ENCODE measurements around the gene PSME1. TPM values are rescaled to one million over a fixed set of nuclear protein-coding genes. Genes with fewer than 3 reads are reported as not detected.

PSME1 gene
- total and polyA plus RNA-seq, 2 of the 13 experiments (the other 11 are each of a cell fraction or from before 2014, with no cell fraction given), result 159 to 608 TPM

GRCh38 chr14:24149302-24149969 is 13.4 kb downstream of the PSME1 start:
- Histone ChIP-seq H2AFZ (ENCODE audit: low read length) (no peak overlapping the region), H3K9me3 (ENCODE audit: low read length) (no peaks in the 10 kb centered on the region), H3K27ac (ENCODE audit: extremely low read length, insufficient read depth, low read length) (no peak overlapping the region), H3K4me3 (replicated peaks in 1 of 3; ENCODE audit: insufficient read depth in 1 of 3, low read depth in 2 of 3, low read length in 3 of 3) (no peak overlapping the region), H3K4me1 (ENCODE audit: insufficient read depth, low read length) (peaks cover 37% of the 10 kb centered on the region), H3K36me3 (replicated peaks in 1 of 2; ENCODE audit: control insufficient read depth in 1 of 2, insufficient read depth in 2 of 2, low read length in 2 of 2) (peaks cover 33 to 43% of the 10 kb centered on the region in 2 experiments), H3K9ac (ENCODE audit: insufficient read depth, low read depth, low read length) (no peak overlapping the region; the same call in 1 of the 2 replicates), H3K27me3 (ENCODE audit: control insufficient read depth in 1 of 2, insufficient read depth in 2 of 2, low read length in 2 of 2) (peaks cover 0 to 3% of the 10 kb centered on the region in 2 experiments; a peak in 1 of 5 replicates), H3K79me2 (ENCODE audit: insufficient read depth, low read length) (peaks cover 40% of the 10 kb centered on the region), H3K4me2 (ENCODE audit: low read depth, low read length) (no peak overlapping the region), H4K20me1 (ENCODE audit: insufficient read depth, low read length) (peaks cover 7% of the 10 kb centered on the region)
- CTCF ChIA-PET (ENCODE audit: low intra/inter-chr PET ratio, low total read pairs), result no interaction called here
- POLR2A ChIA-PET, result interaction anchor here (1.0 to 8.5 kb wide), 5 partner anchors 8 to 54 kb away, joined by 3 to 279 read pairs (median 181); partner anchors contain the start of genes DCAF11, EMC9, IRF9 and NRL
- ATAC-seq (no peak), FAIRE-seq (peak; percentile 12), DNase-seq (ENCODE audit: low spot score) (no peak)
- intact Hi-C loops (cut with micrococcal nuclease; ENCODE audit: unreplicated experiment), result no loop called here
- BruUV-seq (replicated peaks), result no TSS peak
- in situ Hi-C loops (cut with HindIII; ENCODE audit: extremely low pct_ligation_motif_present, low pct_unique_long_range_greater_than_20kb), result loop anchor here (25.0 kb wide), 1 partner anchor 837 kb away; the partner anchor contains the start of genes BCL2L2, PABPN1 and PPP1R3E
- WGBS (ENCODE audit: low lambda C conversion rate), result 97% methylated on average over 3 of the region's 3 CpGs
- TF ChIP-seq E2F2 (CRISPR knock-in tag; IDR thresholded peaks at IDR 0.05; ENCODE audit: borderline replicate concordance) (no peak), THAP9 (CRISPR knock-in tag; IDR thresholded peaks at IDR 0.05; ENCODE audit: borderline replicate concordance) (0 out of 2 replicates have a peak, but pooled peaks have one; percentile 0), BRCA1 (CRISPR knock-in tag; IDR thresholded peaks at IDR 0.05) (no peak), GTF3A (CRISPR knock-in tag; conservative IDR thresholded peaks at IDR 0.05) (no peak), SAFB2 (CRISPR knock-in tag; IDR thresholded peaks at IDR 0.05; ENCODE audit: borderline replicate concordance, low read depth) (no peak), YY1 (IDR thresholded peaks at IDR 0.05; ENCODE audit: insufficient read depth, insufficient replicate concordance, low read depth, low read length) (no peak), BATF2 (CRISPR knock-in tag; IDR thresholded peaks at IDR 0.05) (no peak), ZNF343 (CRISPR knock-in tag; IDR thresholded peaks at IDR 0.05) (no peak), ZNF318 (CRISPR knock-in tag; IDR thresholded peaks at IDR 0.05) (0 out of 2 replicates have a peak, but pooled peaks have one; percentile 68)

Data from HepG2 (cell line).